K562 (cell line): ENCODE measurements around the gene KLHL12. TPM values are rescaled to one million over a fixed set of nuclear protein-coding genes. Genes with fewer than 3 reads are reported as not detected.

ENCODE experiments used
- ETV5 ChIP-seq: sonication (generic); formaldehyde crosslinking; IDR thresholded peaks from 2 replicates; pipeline ENCODE4 v1.4.0; 2020; ENCODE audit warnings: low read depth, mild to moderate bottlenecking, missing genetic modification reagents
- HINFP ChIP-seq: fragments of 450-650 bp; conservative IDR thresholded peaks from 2 replicates; pipeline ENCODE4 v1.6.1; 2016; ENCODE audit warnings: missing genetic modification characterization, low read depth, mild to moderate bottlenecking, control low read depth, missing compliant biosample characterization
- HNRNPH1 ChIP-seq: fragments of 200-400 bp; formaldehyde crosslinking; optimal IDR thresholded peaks from 2 replicates; pipeline ENCODE3; 2017; ENCODE audit warnings: low read depth, mild to moderate bottlenecking, low read length, moderate library complexity
- MAFF ChIP-seq: IDR thresholded peaks from 2 replicates; pipeline ENCODE4 v1.6.1; 2012; ENCODE audit warnings: low read length, improper control_type of control experiment
- NKRF ChIP-seq: fragments of 450-650 bp; IDR thresholded peaks from 2 replicates; pipeline ENCODE4 v1.6.1; 2016; ENCODE audit warnings: borderline replicate concordance
- PKNOX1 ChIP-seq: fragments of 450-650 bp; IDR thresholded peaks from 2 replicates; pipeline ENCODE4 v1.6.1; 2016
- SAP30 ChIP-seq: fragments of 200-600 bp; sonication (generic); IDR thresholded peaks from 2 replicates; pipeline ENCODE4 v1.6.1; 2012; ENCODE audit warnings: borderline replicate concordance, low read depth, mild to moderate bottlenecking, moderate library complexity, low read length, control low read depth, inconsistent platforms; ENCODE audit not compliant: insufficient read depth, poor library complexity, severe bottlenecking
- USF2 ChIP-seq: sonication (generic); formaldehyde crosslinking; IDR thresholded peaks from 2 replicates; pipeline ENCODE4 v1.5.0; 2020; ENCODE audit warnings: missing genetic modification reagents
- ZBTB34 ChIP-seq: fragments of 250-450 bp; sonication (Bioruptor Pico); IDR thresholded peaks from 2 replicates; pipeline ENCODE4 v1.8.0; 2021; ENCODE audit warnings: mild to moderate bottlenecking, moderate library complexity
- ZNF318 ChIP-seq, 2 experiments: fragments of 450-650 bp; IDR thresholded peaks; 2 replicates each; pipeline ENCODE4 v1.6.1; 2016; ENCODE audit warnings: mild to moderate bottlenecking in 2 of 2, borderline replicate concordance in 1 of 2, low read depth in 1 of 2, moderate library complexity in 1 of 2
- ZNF766 ChIP-seq: fragments of 200-800 bp; sonication (Bioruptor generic); conservative IDR thresholded peaks from 2 replicates; pipeline ENCODE4 v1.6.1; 2016; ENCODE audit warnings: missing genetic modification characterization, missing compliant biosample characterization
- polyA plus RNA-seq, 8 experiments: library from polyadenylated mRNA; depleted of rRNA in 4 of 8; stranded (reverse) in 5 of 8; unstranded in 3 of 8; fragments of >200 nt; fragmentation: Nextera tagmentation in 2 of 8; fragmentation: Illumina TruSeq in 1 of 8; extraction: Ambion mirVana in 2 of 8; extraction: Trizol in 1 of 8; gene quantifications; 2 replicates each; pipeline versions ENCODE4 v1.2.1 to v1.2.3, GENCODE V29; 2011 to 2014; ENCODE audit warnings: inconsistent platforms in 1 of 8, missing spikeins in 1 of 8
- total RNA-seq, 7 experiments: library from RNA; depleted of rRNA in 6 of 7; stranded (reverse); fragments of >200 nt in 6 of 7; fragmentation: Illumina TruSeq in 2 of 7; extraction: Trizol in 2 of 7; gene quantifications; 2 replicates each; pipeline versions ENCODE4 v1.2.1 to v1.2.3, GENCODE V29; 2011 to 2021; ENCODE audit warnings: low replicate concordance in 1 of 7

The KLHL12 gene
- total and polyA plus RNA-seq, 9 of the 15 experiments (the other 6 are each of a cell fraction or from before 2014, with no cell fraction given) = 23.1 to 85.1 (median 35.0) TPM

- TF ChIP-seq ZNF318 (IDR thresholded peaks at IDR 0.05; ENCODE audit: borderline replicate concordance in 1 of 2, low read depth in 1 of 2) = no peak
- no peak for TF ChIP-seq SAP30
- TF ChIP-seq HNRNPH1 = no peak
- TF ChIP-seq NKRF = no peak
- no peak for TF ChIP-seq ZNF766 (CRISPR knock-in tag)
- TF ChIP-seq ZBTB34 (CRISPR knock-in tag) = no peak
- peak; percentile 20; the same call in 1 of the 2 replicates for TF ChIP-seq USF2 (CRISPR knock-in tag)
- no peak for TF ChIP-seq MAFF
- TF ChIP-seq HINFP (tag) = no peak
- 0 out of 2 replicates have a peak, but pooled peaks have one; percentile 29 for TF ChIP-seq ETV5 (CRISPR knock-in tag)
- peak; percentile 22; the same call in 1 of the 2 replicates for TF ChIP-seq PKNOX1
These were observed 72.2 kb downstream of the KLHL12 start (continued) for GRCh38 chr1:202854787-202855186.
